A673 (cell line): ENCODE results near the gene ENTHD1.
"Not testable (repeated sequence)": the region's sequence is repeated elsewhere in the genome, so short reads cannot be mapped to it uniquely, and the experiment has no call there.

ENCODE experiments used
- CTCF ChIP-seq: fragments of 300-800, 200-600 bp; sonication (generic); conservative IDR thresholded peaks from 2 replicates; pipeline ENCODE4 v1.5.1; 2017; ENCODE audit warnings: low read depth, mild to moderate bottlenecking, antibody characterized with exemption, low read length, moderate library complexity, mixed read lengths
- EZH2 ChIP-seq: fragments of 200-600 bp; sonication (generic); IDR thresholded peaks from 2 replicates; pipeline ENCODE4 v1.6.1; 2017; ENCODE audit warnings: borderline replicate concordance, low read depth, mild to moderate bottlenecking, mixed read lengths, antibody characterized with exemption, low read length; ENCODE audit not compliant: poor library complexity, severe bottlenecking

GRCh38 chr22:39875176-39875885 lies 18.2 kb downstream of the ENTHD1 start:
- TF ChIP-seq EZH2, CTCF: not testable (repeated sequence)
